Stimulated activated CD4-positive, alpha-beta T cell treated with anti-CD3 and anti-CD28 coated beads, Interleukin-12 subunit alpha, Interleukin-12 subunit beta, amount 100 ng/mL, for 24 hours (primary cell): ENCODE results near the gene CARM1.
A peak's percentile ranks its signal among the peaks of the same experiment; 100 is the strongest.
"Not testable (repeated sequence)": the region's sequence is repeated elsewhere in the genome, so short reads cannot be mapped to it uniquely, and the experiment has no call there.

Experiments
- DNase-seq, 2 experiments: peaks; one replicate each; pipeline ENCODE4 v3.0.0-alpha.2; 2020; ENCODE audit warnings: low read depth in 2 of 2

The CARM1 gene

DNA sequence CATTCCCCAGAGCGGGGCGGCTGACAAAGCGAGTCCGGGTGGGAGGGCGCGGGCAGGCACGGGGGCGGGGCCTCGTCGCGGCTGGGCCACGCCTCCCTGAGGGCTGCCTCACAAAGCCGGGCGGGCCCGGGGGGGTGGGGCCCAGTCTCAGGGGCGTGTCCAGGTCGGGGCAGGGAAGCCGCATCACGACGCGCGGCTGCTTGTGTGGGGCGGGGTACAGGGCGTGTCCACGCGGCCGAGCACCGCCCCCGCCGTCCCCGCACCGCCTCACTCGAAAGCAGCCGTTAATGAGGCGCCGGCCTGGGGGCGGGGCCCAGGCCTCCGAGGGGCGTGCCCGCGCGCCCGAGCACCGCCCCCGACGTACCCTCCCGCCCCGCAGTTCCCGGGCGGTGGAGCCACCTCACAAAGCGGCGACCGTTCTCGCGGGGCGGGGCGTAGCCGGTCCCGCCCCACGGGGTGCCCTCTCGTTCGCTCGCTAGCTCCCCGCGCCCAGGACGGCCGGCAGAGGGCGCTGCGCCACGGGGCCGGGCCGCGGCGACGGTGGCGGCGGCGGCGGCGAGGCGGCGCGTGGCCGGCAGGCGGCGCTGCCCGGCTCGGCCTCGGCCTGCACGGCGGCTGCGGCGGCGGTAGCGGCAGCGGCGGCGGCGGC, at the start of gene CARM1:
TSS of gene CARM1 (plus strand) at position 599 of the 649 bp plus-strand sequence. CDS start 150 bp downstream, outside the sequence.
- peak; percentile 99 for DNase-seq

DNA sequence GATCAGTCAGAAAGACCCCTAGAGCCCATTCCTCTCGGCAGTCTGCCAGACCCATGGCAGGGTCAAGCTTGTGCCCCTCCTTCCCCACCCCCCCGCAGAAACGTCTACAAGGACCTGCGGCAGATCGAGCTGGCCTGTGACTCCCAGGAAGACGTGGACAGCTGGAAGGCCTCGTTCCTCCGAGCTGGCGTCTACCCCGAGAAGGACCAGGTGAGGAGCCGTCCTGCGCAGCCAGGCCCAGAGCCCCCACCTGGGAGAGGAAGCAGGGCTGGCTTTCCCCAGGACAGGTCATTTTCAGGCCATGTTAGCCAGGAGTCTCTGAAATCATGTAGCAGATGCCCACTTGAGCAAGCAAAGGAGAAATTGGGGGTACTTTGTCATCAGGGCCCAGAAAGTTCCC, 47.7 kb upstream of the CARM1 start:
- no peak for DNase-seq

DNA sequence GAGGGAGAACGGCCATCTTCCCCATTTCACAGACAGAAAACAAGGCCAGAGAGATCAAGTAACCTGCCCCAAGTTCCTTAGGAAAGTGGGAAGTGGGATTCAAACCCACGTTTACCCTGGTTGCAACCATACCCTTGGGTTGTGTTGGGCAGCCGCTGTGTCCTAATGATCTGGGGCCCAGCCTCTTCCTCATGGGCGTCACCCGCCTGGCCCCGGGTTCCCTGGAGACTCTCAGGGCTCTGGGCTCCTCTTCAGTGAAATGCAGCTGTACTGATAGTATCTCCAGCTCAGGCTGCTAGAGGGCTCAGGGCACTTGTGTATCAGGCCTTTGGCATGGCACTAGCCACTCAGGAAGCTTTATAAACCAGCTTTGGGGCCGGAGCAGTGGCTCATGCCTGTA, 45.1 kb upstream of the CARM1 start:
- DNase-seq, result no peak

DNA sequence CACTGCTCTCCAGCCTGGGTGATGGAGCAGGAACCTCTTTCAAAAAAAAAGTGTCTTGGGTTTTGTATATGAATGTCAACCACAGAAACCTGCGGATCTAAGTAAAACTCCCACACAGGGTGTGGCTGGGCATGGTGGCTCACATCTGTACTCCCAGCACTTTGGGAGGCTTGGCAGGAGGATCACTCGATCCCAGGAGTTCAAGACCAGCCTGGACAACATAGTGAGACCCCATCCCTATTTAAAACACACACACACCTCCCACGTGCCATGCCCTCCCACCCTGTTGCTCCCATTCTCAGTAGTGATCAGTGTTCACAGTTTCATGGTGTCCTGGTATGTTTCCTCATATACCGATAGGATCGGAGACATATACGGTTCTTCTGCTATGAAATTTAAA, 44.5 kb upstream of the CARM1 start:
- no peak for DNase-seq

DNA sequence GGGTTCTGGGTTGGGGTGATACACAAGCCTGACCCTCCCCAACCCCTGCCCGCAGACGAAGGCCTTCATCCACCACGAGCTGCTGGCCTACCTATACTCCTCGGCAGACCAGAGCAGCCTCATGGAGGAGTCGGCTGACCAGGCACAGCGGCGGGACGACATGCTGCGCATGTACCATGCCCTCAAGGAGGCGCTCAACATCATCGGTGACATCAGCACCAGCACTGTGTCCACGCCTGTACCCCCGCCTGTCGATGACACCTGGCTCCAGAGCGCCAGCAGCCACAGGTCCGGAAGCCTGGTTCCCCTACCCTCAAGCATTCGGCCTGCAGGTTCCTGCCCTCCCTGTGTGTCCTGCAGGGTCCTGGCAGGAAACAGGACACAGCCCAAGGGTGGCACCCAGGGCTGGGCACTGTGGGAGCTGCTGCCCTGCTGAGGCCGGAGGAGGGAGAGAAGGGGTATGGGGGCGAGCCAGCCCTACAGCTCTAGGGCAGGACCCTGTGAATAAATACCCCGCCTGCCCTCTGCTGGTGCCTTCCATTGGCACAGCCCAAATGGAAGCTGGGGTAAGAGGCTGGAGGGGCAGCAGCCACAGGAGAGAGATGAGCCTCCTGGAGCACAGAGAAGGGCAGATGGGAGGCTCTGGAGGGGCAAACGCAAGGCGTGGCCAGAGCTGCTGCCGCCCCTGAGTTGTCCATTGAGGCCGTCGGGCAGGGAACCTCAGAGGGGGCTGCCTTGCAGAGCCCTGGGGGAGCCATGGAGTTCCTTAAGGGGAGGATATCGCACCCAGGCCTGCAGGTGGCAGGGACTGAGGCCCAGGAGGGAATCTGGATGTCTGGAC, 42.2 kb upstream of the CARM1 start:
- DNase-seq, result no peak

DNA sequence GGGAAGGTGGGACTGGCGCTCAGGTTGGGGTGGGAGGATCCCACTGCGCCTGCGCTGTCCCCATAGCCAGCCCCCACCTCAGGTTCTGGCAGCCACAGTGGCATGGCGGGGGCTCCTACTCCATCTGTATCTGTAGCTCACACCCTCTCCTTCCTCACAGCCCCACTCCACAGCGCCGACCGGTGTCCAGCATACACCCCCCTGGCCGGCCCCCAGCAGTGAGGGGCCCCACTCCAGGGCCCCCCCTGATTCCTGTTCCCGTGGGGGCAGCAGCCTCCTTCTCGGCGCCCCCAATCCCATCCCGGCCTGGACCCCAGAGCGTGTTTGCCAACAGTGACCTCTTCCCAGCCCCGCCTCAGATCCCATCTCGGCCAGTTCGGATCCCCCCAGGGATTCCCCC, 41.4 kb upstream of the CARM1 start:
- no peak for DNase-seq

DNA sequence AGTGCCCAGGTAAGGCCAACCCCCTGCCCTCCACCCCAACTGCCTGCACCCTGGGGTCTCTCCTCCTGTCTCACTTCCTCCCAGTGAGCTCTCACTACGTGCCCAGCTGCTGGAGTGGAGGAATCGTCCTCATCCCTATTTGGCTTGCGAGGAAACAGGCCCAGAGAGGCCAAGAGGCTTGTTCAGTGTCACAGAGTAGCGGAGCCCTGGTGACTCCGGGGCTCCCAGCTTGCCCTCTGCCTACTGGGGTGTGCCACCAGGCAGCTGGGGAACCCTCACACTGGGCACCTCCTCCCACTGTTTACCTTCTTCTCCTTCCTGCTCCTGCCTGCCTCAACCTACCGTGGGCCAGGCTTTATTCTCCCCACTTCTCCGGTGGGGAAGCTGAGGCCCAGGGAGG, 41.0 kb upstream of the CARM1 start:
- no peak for DNase-seq

DNA sequence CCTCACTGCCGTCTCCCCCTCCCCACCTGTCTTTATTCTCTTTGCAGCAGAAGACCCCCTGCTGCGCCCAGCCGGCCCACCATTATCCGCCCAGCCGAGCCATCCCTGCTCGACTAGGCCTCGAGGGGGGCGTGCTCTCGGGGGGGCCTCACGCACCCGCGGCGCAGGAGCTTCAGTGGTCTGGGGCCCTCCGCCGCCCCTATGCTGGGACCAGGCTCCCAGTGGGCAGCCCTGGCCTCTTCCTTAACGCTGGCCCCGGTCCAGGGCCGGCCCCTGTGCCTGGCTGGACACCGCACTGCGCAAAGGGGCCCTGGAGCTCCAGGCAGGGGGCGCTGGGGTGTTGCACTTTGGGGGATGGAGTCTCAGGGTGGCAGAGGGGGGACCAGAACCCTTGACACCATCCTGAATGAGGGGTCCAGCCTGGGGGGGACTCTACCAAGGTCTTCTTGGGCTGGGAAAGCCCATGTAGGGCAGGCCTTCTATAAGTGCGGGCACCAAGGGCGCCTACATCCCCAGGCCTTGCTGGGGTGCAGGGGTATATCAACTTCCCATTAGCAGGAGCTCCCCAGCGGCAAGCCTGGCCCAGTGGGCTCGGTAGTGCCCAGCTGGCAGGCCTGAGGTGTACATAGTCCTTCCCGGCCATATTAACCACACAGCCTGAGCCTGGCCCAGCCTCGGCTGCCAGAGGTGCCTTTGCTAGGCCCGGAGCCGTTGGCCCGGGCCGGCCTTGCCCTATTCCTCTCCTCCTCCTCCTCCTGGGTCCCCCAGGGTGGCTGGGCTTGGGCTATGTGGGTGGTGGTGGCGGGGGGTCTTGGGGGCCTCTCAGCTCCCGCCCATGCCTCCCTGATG, 40.2 kb upstream of the CARM1 start:
- DNase-seq, result no peak

DNA sequence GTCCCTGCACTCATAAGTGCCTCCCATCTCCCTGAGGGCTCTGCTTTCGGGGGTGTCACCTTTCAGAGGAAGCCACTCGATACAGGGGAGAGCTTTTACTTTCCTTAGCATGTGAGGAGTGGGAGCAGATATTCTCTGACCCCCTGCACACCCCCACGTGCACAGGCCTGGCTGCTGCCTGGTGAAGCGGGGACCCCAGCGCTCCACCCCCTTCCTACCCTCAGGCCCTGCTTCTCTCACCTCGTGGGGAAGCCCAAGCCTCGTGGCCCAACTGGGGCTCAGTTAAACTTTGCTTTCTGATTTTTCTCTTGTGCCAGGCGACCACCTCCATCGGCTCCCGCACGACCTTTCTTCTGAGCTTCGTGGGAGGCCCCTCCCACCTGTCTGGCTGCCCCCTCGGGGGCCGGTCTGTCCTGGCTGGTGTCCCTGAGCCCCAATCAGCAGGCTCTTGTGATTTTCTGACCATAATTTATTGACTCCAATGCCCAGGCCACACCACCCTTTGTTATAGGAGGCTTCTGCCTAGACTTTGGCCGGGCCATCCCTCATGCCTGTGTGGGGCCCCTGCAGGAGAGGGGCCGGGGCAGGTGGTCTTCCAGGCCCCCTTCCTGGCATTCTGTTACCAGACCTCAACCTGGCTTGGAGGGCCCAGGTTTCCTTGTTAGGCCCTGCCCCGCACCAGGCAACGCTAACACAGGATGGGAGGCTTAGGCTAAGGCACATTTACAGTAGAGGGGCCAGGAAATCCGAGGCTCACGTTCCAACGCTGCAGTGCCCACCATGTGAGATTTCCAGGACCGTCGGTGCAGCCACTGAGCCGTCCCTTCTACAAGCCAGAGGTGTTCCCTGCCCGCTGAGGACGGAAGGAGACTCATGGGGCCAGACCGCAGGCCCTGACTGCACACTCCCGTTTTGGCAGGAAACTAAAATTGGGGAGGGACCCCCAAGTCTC, 39.1 kb upstream of the CARM1 start:
- DNase-seq, result no peak

DNA sequence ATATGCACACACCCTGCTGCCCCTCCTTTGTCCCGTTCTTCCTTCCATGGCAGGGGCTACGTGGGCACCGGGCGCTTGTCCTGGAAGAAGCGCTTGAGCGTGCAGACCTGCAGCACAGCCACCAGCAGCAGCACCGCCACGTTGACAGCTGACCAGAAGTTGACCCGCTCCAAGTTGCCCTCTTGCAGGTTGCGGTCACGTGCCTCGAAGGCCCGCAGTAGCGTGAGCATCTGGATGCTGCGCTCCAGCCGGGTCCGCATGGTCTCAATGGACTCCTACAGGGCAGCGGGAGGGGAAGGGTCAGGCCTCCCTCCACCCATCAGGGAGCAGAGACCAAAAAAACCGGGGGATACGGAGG, 38.4 kb upstream of the CARM1 start:
- no peak for DNase-seq

DNA sequence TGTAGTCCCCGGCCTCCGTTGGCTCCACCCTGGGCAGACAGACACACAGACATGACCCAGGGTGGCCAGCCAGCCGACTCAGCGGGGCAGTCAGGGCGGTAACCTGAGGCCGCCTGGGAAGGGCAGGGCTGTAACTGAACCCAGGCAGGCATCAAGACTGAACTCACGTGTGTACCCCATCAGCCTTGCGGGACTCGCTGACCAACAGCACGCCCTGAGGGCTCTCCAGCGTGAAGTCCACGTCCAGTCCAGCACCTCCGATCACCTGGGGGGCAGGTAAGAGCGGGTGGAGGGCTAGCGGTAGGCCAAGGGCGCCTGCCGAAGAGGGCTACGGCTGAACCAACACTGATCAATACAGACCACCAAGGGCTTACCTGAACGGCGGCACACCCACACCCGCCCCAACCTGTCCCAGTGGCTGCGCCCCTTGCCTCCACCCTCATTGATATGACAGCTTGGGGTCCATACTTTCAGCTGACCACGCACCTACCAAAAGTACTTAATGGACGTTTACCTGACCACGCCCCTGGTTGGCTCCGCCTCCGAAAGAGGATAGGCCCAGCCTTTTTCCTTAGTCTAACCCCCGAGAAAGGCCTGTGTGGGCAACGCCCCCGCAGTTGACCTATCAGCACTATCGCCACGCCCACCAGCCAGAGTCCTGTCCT, 36.1 kb upstream of the CARM1 start:
- DNase-seq, result no peak

DNA sequence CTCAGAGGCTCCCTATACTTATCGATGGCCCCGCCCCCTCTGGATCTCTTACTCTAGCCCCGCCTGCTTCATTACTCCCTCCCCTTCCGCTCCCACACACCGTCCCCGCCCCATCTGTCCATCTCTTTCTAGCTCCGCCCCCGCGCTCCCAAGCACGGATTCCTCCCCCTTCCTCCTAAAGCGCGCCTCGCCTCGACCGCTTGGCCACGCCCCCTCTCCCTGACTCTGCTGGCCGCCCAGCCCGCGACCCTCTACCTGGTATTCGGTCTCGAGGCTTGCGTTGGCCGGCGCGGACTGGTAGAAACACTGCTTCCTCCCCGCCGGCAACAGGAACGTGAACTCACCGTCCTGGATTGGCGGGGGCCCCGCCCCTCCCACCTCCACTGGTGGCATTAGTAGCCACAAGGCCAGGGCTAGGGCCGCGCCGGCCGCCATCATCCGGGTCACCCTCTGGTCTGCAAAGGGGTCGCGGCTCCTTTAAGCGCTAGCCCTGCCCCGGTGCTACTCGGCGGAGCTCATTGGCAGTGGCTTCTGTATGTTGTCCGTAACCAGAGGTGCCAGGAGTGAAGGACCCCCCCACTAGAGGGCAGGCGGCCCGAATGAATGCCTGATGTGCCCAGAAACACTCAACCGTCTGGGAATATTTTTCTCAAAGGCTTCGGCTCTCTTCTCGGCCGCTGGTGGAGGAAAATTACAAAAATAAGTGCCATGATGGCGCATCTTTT, 35.4 kb upstream of the CARM1 start, which contains the start of gene TMED1:
TSS of gene TMED1 (minus strand) at position 459 of the 725 bp plus-strand sequence. CDS start at position 438, 21 bp downstream.
- DNase-seq, result peak; percentile 92 to 98

DNA sequence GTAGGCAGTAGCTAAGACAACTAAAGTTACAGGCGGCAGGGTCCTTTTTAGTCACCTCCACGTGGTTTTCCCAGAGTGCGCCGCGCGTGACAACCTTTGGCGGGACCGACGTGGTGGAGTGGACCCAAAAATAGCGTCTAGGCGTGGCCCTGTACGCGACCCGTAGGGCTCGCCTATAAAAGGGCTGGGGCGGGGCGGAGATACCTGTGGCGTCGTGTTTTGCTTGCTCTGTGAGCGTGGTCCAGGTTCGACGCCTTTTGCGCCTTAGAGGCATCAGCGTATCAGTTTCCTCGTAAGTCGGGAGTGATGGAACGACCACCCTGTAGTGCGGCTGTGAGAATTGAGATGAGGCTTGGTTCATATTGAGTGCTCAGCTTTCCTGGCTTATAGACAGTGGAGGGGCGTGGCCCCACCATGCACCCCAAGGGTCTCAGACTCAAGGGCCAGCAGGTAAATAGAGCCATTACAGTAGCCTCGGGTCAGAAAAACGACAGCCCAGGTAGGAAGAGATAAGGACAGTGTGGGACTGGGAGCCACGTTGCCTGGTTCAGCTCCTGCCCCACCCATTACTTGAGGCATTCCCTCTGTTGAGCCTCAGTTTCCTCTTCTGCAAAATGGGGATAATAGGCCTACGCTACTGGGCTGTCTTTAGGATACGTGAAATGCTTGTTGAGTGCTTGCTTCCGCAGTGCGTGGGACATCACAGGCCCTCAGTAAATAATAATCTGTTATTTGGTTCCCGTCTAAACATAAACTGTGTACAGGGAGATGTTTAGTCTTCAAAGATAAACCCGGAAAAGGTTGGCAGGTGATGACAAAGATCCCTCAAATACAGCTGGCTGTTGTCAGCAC, 34.6 kb upstream of the CARM1 start:
- DNase-seq, result peak; percentile 71 to 76

DNA sequence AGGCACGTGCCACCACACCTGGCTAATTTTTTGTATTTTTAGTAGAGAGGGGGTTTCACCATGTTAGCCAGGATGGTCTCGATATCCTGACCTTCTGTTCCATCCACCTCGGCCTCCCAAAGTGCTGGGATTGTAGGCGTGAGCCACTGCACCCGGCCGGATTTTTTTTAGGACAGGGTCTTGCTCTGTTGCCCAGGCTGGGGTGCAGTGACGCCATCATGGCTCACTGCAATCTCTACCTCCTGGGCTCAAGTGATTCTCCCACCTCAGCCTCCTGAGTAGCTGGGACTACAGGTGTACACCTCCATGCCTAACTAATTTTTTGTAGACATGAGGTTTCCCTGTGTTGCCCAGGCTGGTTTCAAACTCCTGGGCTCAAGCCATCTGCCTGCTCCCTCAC, 33.7 kb upstream of the CARM1 start:
- DNase-seq, result not testable (repeated sequence)

DNA sequence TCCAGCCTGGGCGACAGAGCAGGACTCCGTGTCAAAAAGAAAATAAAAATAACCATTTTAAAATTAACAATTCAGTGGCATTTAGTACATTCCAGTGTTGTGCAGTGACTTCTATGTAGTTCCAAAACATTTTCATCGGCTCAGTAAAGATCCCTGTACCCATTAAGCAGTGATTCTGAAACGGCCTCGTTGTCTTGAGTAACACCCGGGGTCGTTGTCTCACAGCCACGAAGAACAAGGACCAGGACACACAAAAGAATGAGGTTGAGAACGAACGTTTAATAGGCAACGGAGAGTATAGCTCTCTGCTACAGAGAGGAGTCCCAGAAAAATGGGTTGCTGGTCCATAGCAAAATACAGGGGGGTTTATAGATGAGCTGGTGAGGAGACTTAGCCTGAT, 33.0 kb upstream of the CARM1 start:
- no peak for DNase-seq

DNA sequence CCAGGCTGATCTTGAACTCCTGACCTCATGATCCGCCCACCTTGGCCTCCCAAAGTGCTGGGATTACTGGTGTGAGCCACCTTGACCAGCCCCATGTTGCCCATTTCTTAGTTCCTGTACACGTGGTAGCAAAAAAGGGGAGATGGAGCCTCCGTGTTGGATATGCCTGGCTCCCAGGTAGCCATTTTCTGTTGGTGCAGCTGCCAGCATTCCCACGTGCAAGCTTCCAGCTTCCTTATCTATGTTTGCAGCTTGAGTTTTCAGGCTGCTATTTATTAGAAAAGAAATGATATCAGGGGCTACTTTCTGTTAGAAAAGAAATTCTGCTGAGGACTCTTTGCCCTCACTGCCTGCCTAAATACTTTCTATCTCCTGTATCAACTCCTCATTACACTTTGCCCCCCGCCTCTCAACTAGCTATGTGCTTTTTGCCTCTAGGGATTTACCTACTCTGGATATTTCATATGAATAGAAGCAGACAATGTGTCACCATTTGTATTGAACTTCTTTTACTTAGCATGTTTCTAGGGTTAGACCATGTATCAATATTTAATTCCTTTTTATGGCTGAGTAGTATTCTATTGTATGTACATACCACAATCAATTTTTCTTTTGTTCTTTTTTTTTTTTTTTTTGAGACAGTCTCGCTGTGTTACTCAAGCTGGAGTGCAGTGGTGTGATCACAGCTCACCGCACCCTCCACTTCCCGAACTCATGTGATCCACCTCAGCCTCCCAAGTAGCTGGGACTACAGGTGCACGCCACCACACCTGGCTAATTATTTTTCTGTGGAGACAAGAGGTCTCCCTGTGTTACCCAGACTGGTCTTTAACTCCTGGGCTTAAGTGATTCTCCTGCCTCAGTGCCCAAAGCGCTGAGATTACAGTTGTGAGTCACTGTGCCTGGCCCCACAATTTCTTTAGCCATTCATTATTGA, 32.0 kb upstream of the CARM1 start:
- DNase-seq, result no peak

DNA sequence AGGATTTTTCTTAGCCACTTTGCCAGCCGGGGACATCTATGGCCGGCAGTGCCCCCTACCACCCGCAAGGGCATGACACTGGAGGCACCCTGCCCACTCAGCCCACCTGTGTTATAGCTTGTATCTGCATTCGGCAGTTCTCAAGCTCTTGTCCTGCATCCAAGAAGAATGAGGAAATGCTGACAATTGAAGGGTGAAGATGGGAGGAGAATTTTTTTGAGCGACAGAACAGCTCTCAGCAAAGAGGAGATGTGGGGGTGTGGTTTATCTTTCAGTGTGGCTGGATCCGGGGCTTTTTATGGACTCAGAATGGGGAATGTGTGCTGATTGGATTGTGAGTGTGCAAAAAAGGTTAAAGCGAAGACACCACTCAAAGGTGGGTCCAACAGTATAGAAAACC, 28.6 kb upstream of the CARM1 start:
- DNase-seq, result no peak
